HG02571 (cell line): ENCODE measurements around the gene UBASH3B.

Source experiments
- ATAC-seq: cut with Tn5 transposase; IDR thresholded peaks from one replicate; pipeline ENCODE4 v1.9.1; 2021; ENCODE audit warnings: mild to moderate bottlenecking, moderate library complexity; ENCODE audit not compliant: unreplicated experiment

The UBASH3B gene

GRCh38 chr11:122777343-122777742 lies 121.8 kb downstream of the UBASH3B start:
- ATAC-seq: no peak

GRCh38 chr11:122778148-122778547 lies 122.6 kb downstream of the UBASH3B start:
- ATAC-seq: no peak

GRCh38 chr11:122779047-122779629 lies 123.6 kb downstream of the UBASH3B start:
- no peak for ATAC-seq

GRCh38 chr11:122780296-122780949 lies 124.9 kb downstream of the UBASH3B start:
- no peak for ATAC-seq

GRCh38 chr11:122781378-122782195 lies 126.1 kb downstream of the UBASH3B start:
- ATAC-seq: no peak

- no peak for ATAC-seq
Observed at GRCh38 chr11:122782222-122782621, 126.7 kb downstream of the UBASH3B start.

GRCh38 chr11:122784325-122784955 lies 128.9 kb downstream of the UBASH3B start:
- no peak for ATAC-seq

GRCh38 chr11:122785031-122785541 lies 129.6 kb downstream of the UBASH3B start:
- no peak for ATAC-seq

- no peak for ATAC-seq
Observed at GRCh38 chr11:122786896-122787295, 131.4 kb downstream of the UBASH3B start.

GRCh38 chr11:122788781-122789535 lies 133.4 kb downstream of the UBASH3B start:
- ATAC-seq: no peak

- no peak for ATAC-seq
Observed at GRCh38 chr11:122789907-122790306, 134.4 kb downstream of the UBASH3B start.

GRCh38 chr11:122791411-122791810 lies 135.9 kb downstream of the UBASH3B start:
- ATAC-seq: no peak

GRCh38 chr11:122791836-122792235 lies 136.3 kb downstream of the UBASH3B start:
- no peak for ATAC-seq

- ATAC-seq: no peak
Observed at GRCh38 chr11:122793515-122793914, 138.0 kb downstream of the UBASH3B start.

- ATAC-seq: no peak
Observed at GRCh38 chr11:122795307-122795706, 139.8 kb downstream of the UBASH3B start.

GRCh38 chr11:122796128-122796717 lies 140.7 kb downstream of the UBASH3B start:
- no peak for ATAC-seq

GRCh38 chr11:122797651-122798050 lies 142.1 kb downstream of the UBASH3B start:
- no peak for ATAC-seq

- ATAC-seq: no peak
Observed at GRCh38 chr11:122799406-122800105, 144.0 kb downstream of the UBASH3B start.

- ATAC-seq: no peak
Observed at GRCh38 chr11:122802876-122803275, 147.4 kb downstream of the UBASH3B start.

- ATAC-seq: no peak
Observed at GRCh38 chr11:122803306-122803705, 147.8 kb downstream of the UBASH3B start.
